OCI-LY7 (cell line): Measurements from ENCODE around the gene LRP5. TPM values are rescaled to one million over a fixed set of nuclear protein-coding genes. Genes with fewer than 3 reads are reported as not detected.

Experiments
- BruUV-seq: library from RNA; stranded (reverse); fragments of 400-500 nt; replicated peaks from 2 replicates; lab custom pipeline; 2021; lab: Mats Ljungman, UMichigan
- CTCF ChIA-PET: fragments of 300-600 bp; sonication (Branson Sonifier 250); formaldehyde crosslinking; loops from one replicate; lab custom pipeline; 2022; ENCODE audit warnings: antibody characterized with exemption; ENCODE audit not compliant: unreplicated experiment; lab: Charles Lee
- POLR2A ChIA-PET: fragments of 300-600 bp; sonication (Branson Sonifier 250); formaldehyde crosslinking; loops from one replicate; lab custom pipeline; 2022; ENCODE audit warnings: antibody characterized with exemption; lab: Charles Lee
- DNase-seq: peaks from one replicate; pipeline ENCODE4 v3.0.0-alpha.2; 2015; ENCODE audit warnings: low spot score
- H2AFZ ChIP-seq: fragments of 200-600 bp; sonication (generic), shearing (Covaris generic); 2 replicates; pipeline ENCODE4 v1.6.1; 2014; ENCODE audit warnings: mild to moderate bottlenecking, antibody characterized with exemption, low read length, moderate library complexity
- H3K27ac ChIP-seq: fragments of 200-600 bp; sonication (generic); 2 replicates; pipeline ENCODE4 v1.5.1; 2014; ENCODE audit warnings: mixed run types, low read depth, mild to moderate bottlenecking, moderate library complexity, low read length, inconsistent platforms; ENCODE audit not compliant: poor library complexity, severe bottlenecking
- H3K36me3 ChIP-seq: fragments of 200-600 bp; sonication (generic); 2 replicates; pipeline ENCODE4 v1.6.1; 2014; ENCODE audit warnings: mild to moderate bottlenecking, antibody characterized with exemption, low read length, moderate library complexity, mixed read lengths; ENCODE audit not compliant: insufficient read depth
- H3K4me1 ChIP-seq: fragments of 200-600 bp; sonication (generic); 2 replicates; pipeline ENCODE4 v1.5.1; 2014; ENCODE audit warnings: mild to moderate bottlenecking, low read length; ENCODE audit not compliant: insufficient read depth, poor library complexity, severe bottlenecking
- H3K4me2 ChIP-seq: fragments of 200-600 bp; sonication (generic); 2 replicates; pipeline ENCODE4 v1.6.1; 2014; ENCODE audit warnings: mild to moderate bottlenecking, low read length
- H3K4me3 ChIP-seq: fragments of 200-600 bp; sonication (generic); 2 replicates; pipeline ENCODE4 v1.5.1; 2014; ENCODE audit warnings: mild to moderate bottlenecking, low read depth, low read length; ENCODE audit not compliant: poor library complexity, severe bottlenecking
- H3K79me2 ChIP-seq: fragments of 200-600 bp; sonication (generic); 2 replicates; pipeline ENCODE4 v1.6.1; 2016; ENCODE audit warnings: low read depth, mild to moderate bottlenecking, low read length, moderate library complexity, mixed read lengths; ENCODE audit not compliant: insufficient read depth
- H3K9me2 ChIP-seq: fragments of 200-600 bp; sonication (generic); 2 replicates; pipeline ENCODE4 v1.6.1; 2016; ENCODE audit warnings: mild to moderate bottlenecking, low read length, mixed read lengths; ENCODE audit not compliant: insufficient read depth
- H3K9me3 ChIP-seq: fragments of 200-600 bp; sonication (generic); 2 replicates; pipeline ENCODE4 v1.6.1; 2014; ENCODE audit warnings: mild to moderate bottlenecking, mixed run types, low read length, mixed read lengths
- H4K20me1 ChIP-seq: fragments of 200-600 bp; sonication (generic); 2 replicates; pipeline ENCODE4 v1.6.1; 2014; ENCODE audit warnings: mild to moderate bottlenecking, antibody characterized with exemption, low read length, moderate library complexity, mixed read lengths; ENCODE audit not compliant: insufficient read depth
- CTCF ChIP-seq: fragments of 200-600 bp; sonication (generic); conservative IDR thresholded peaks from 2 replicates; pipeline ENCODE4 v1.5.1; 2014; ENCODE audit warnings: mild to moderate bottlenecking, antibody characterized with exemption, low read length, moderate library complexity, mixed read lengths
- EZH2phosphoT487 ChIP-seq: fragments of 200-600 bp; sonication (generic); IDR thresholded peaks from 2 replicates; pipeline ENCODE4 v1.6.1; 2018; ENCODE audit warnings: low read depth, borderline replicate concordance, mild to moderate bottlenecking, mixed run types, antibody characterized with exemption, low read length, moderate library complexity, mixed read lengths
- intact Hi-C: fragments of 100-400 bp; cut with micrococcal nuclease; formaldehyde crosslinking; loops from one replicate; pipeline ENCODE4 v1.10.0; 2022; ENCODE audit not compliant: unreplicated experiment
- total RNA-seq, 2 experiments: library from RNA; depleted of rRNA in 1 of 2; stranded (reverse); fragments of >200 nt in 1 of 2; shearing (Covaris generic) in 1 of 2; gene quantifications; 2 replicates each; pipeline ENCODE4 v1.2.3, GENCODE V29; 2014 to 2022

The LRP5 gene
- total RNA-seq, 2 experiments from 2014 or later: 0.60 TPM; not detected in 1

GRCh38 chr11:68303982-68304780 is 8.2 kb upstream of the LRP5 start:
- H3K4me1 ChIP-seq: no peaks in the 10 kb centered on the region
- no peak for TF ChIP-seq EZH2phosphoT487
- TF ChIP-seq CTCF: no peak
- no peak overlapping the region for H2AFZ ChIP-seq
- H3K9me3 ChIP-seq: no peaks in the 10 kb centered on the region
- ChIA-PET POLR2A (interaction anchor here (0.6 kb wide), 1 partner anchor 787 kb away, joined by 5 read pairs; no protein-coding TSS in a partner anchor), CTCF (no interaction called here)
- no peaks in the 10 kb centered on the region for H3K36me3 ChIP-seq
- no peaks in the 10 kb centered on the region for H3K79me2 ChIP-seq
- no peaks in the 10 kb centered on the region for H4K20me1 ChIP-seq
- no peak for DNase-seq
- no peak overlapping the region for H3K27ac ChIP-seq
- no TSS peak for BruUV-seq
- no peak overlapping the region for H3K4me3 ChIP-seq
- H3K9me2 ChIP-seq: no peaks in the 10 kb centered on the region
- intact Hi-C loops: no loop called here
- H3K4me2 ChIP-seq: no peak overlapping the region

GRCh38 chr11:68306636-68307035 is 5.8 kb upstream of the LRP5 start:
- H3K4me2 ChIP-seq: no peak overlapping the region
- no peaks in the 10 kb centered on the region for H3K79me2 ChIP-seq
- DNase-seq: no peak
- H4K20me1 ChIP-seq: no peaks in the 10 kb centered on the region
- no peaks in the 10 kb centered on the region for H3K4me1 ChIP-seq
- H2AFZ ChIP-seq: no peak overlapping the region
- no peak overlapping the region for H3K4me3 ChIP-seq
- no TSS peak for BruUV-seq
- no peaks in the 10 kb centered on the region for H3K9me2 ChIP-seq
- no peak for TF ChIP-seq EZH2phosphoT487
- no peak for TF ChIP-seq CTCF
- H3K27ac ChIP-seq: no peak overlapping the region
- intact Hi-C loops: no loop called here
- ChIA-PET CTCF (no interaction called here), POLR2A (no interaction called here)
- H3K36me3 ChIP-seq: no peaks in the 10 kb centered on the region
- no peaks in the 10 kb centered on the region for H3K9me3 ChIP-seq

GRCh38 chr11:68308068-68308467 is 4.3 kb upstream of the LRP5 start:
- Histone ChIP-seq H3K79me2 (no peaks in the 10 kb centered on the region), H3K9me3 (no peaks in the 10 kb centered on the region), H3K36me3 (no peaks in the 10 kb centered on the region), H4K20me1 (no peaks in the 10 kb centered on the region), H3K4me1 (no peaks in the 10 kb centered on the region), H2AFZ (no peak overlapping the region), H3K4me2 (no peak overlapping the region), H3K9me2 (no peaks in the 10 kb centered on the region), H3K27ac (no peak overlapping the region), H3K4me3 (no peak overlapping the region)
- CTCF ChIA-PET: no interaction called here
- DNase-seq: no peak
- intact Hi-C loops: no loop called here
- TF ChIP-seq CTCF (no peak), EZH2phosphoT487 (no peak)
- POLR2A ChIA-PET: no interaction called here
- BruUV-seq: no TSS peak
